Measurements from ENCODE around the gene PCBP2.

GRCh38 chr12:53402871-53403270 is 49.0 kb upstream of the PCBP2 start:
- TF ChIP-seq EZH2 (IDR thresholded peaks at IDR 0.05) (no peak), CTCF (IDR thresholded peaks at IDR 0.05) (no peak), EZH2phosphoT487 (IDR thresholded peaks at IDR 0.05) (no peak)
